ENCODE data around the gene TCN2.

TCN2 gene

DNA sequence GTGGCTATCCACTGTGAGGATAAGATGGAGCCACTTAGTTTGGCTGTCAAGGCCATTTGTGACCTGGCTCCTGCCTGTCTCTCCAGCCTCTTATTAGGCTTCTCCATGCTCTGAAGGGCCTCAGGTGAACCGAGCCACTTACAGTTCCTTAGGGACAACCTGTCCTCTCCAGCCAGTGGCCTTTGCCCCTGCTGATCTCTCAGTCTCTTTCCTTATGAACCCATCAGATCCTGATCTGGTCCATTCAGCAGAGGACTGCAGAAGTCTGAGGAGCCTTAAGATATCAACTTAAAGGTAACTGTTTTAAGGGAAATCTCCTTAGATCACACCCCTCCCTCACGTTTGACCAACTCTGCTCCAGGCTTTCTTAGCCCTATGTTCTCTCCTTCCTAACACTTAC lies 58.3 kb downstream of the TCN2 start:
- Histone ChIP-seq H3K27me3 (ENCODE audit: insufficient read depth, poor library complexity, severe bottlenecking) (peaks cover 3% of the 10 kb centered on the region), H3K27ac (replicated peaks) (no peak overlapping the region), H3K4me3 (replicated peaks; ENCODE audit: insufficient read depth, low read length) (no peak overlapping the region)
- TF ChIP-seq, protein P1, sequence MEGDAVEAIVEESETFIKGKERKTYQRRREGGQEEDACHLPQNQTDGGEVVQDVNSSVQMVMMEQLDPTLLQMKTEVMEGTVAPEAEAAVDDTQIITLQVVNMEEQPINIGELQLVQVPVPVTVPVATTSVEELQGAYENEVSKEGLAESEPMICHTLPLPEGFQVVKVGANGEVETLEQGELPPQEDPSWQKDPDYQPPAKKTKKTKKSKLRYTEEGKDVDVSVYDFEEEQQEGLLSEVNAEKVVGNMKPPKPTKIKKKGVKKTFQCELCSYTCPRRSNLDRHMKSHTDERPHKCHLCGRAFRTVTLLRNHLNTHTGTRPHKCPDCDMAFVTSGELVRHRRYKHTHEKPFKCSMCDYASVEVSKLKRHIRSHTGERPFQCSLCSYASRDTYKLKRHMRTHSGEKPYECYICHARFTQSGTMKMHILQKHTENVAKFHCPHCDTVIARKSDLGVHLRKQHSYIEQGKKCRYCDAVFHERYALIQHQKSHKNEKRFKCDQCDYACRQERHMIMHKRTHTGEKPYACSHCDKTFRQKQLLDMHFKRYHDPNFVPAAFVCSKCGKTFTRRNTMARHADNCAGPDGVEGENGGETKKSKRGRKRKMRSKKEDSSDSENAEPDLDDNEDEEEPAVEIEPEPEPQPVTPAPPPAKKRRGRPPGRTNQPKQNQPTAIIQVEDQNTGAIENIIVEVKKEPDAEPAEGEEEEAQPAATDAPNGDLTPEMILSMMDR (IDR thresholded peaks at IDR 0.05; ENCODE audit: insufficient read depth, low read length): no peak
- TF ChIP-seq POLR2AphosphoS5 (IDR thresholded peaks at IDR 0.05; ENCODE audit: low read depth) (no peak), SPI1 (IDR thresholded peaks at IDR 0.05; ENCODE audit: borderline replicate concordance, low read depth) (no peak), GABPA (IDR thresholded peaks at IDR 0.05; ENCODE audit: low read depth) (no peak)
- TF ChIP-seq, protein P2, sequence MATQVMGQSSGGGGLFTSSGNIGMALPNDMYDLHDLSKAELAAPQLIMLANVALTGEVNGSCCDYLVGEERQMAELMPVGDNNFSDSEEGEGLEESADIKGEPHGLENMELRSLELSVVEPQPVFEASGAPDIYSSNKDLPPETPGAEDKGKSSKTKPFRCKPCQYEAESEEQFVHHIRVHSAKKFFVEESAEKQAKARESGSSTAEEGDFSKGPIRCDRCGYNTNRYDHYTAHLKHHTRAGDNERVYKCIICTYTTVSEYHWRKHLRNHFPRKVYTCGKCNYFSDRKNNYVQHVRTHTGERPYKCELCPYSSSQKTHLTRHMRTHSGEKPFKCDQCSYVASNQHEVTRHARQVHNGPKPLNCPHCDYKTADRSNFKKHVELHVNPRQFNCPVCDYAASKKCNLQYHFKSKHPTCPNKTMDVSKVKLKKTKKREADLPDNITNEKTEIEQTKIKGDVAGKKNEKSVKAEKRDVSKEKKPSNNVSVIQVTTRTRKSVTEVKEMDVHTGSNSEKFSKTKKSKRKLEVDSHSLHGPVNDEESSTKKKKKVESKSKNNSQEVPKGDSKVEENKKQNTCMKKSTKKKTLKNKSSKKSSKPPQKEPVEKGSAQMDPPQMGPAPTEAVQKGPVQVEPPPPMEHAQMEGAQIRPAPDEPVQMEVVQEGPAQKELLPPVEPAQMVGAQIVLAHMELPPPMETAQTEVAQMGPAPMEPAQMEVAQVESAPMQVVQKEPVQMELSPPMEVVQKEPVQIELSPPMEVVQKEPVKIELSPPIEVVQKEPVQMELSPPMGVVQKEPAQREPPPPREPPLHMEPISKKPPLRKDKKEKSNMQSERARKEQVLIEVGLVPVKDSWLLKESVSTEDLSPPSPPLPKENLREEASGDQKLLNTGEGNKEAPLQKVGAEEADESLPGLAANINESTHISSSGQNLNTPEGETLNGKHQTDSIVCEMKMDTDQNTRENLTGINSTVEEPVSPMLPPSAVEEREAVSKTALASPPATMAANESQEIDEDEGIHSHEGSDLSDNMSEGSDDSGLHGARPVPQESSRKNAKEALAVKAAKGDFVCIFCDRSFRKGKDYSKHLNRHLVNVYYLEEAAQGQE (IDR thresholded peaks at IDR 0.05; ENCODE audit: insufficient replicate concordance, low read depth): no peak
- no peak for DNase-seq (ENCODE audit: low read depth in 1 of 2, low spot score in 1 of 2)

DNA sequence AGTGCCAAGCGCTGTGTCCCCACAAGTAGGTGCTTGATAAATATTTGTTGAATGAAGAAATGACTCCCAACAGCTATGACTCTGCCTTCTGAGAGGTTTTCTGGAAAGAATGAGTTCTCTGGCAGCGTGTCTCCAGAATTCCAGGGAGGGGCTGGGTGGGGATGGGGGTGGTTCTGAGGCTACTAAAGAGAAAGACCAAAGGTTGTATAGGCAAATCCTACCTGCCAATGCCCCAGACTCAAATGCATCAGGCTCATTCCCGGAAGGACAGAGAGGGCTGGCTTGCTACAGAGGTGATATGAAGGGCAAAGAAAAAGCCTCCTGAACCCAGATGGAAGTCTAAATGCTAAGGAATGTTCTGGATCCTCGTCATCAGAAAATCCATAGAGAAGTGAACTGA lies 58.8 kb downstream of the TCN2 start:
- H3K27me3 ChIP-seq (ENCODE audit: insufficient read depth, poor library complexity, severe bottlenecking): peaks cover 3% of the 10 kb centered on the region
- H3K4me3 ChIP-seq (replicated peaks; ENCODE audit: insufficient read depth, low read length): no peak overlapping the region
- DNase-seq (ENCODE audit: low read depth in 1 of 2, low spot score in 1 of 2): no peak
- TF ChIP-seq GABPA (IDR thresholded peaks at IDR 0.05; ENCODE audit: low read depth): no peak
- no peak for TF ChIP-seq SPI1 (IDR thresholded peaks at IDR 0.05; ENCODE audit: borderline replicate concordance, low read depth)
- TF ChIP-seq, protein P2 (IDR thresholded peaks at IDR 0.05; ENCODE audit: insufficient replicate concordance, low read depth): no peak
- TF ChIP-seq, protein P1 (IDR thresholded peaks at IDR 0.05; ENCODE audit: insufficient read depth, low read length): no peak
- no peak for TF ChIP-seq POLR2AphosphoS5 (IDR thresholded peaks at IDR 0.05; ENCODE audit: low read depth)
- H3K27ac ChIP-seq (replicated peaks): no peak overlapping the region

DNA sequence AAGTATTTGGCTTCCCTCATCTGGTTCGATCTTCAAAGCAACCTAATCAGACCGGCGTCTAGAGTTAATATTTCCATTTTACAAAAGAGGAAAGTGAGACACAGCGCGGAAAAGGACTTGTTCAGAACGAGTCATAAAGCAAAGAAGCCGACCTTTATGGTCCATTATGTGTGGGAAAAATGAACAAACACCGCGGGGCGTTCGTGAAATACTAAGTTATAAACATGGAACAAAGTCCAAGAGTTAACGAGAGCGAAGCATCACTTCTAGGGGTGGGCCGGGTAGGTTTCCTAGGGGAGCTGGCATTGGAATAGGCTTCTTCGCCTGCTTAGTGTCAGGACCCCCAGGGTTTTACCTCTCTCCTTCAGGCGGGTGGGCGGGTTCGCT lies 60.1 kb downstream of the TCN2 start:
- peak overlapping the region; percentile 93 for H3K4me3 ChIP-seq (replicated peaks; ENCODE audit: insufficient read depth, low read length)
- H3K27me3 ChIP-seq (ENCODE audit: insufficient read depth, poor library complexity, severe bottlenecking): peaks cover 3% of the 10 kb centered on the region
- H3K27ac ChIP-seq (replicated peaks): no peak overlapping the region
- no peak for TF ChIP-seq POLR2AphosphoS5 (IDR thresholded peaks at IDR 0.05; ENCODE audit: low read depth)
- TF ChIP-seq GABPA (IDR thresholded peaks at IDR 0.05; ENCODE audit: low read depth): no peak
- no peak for TF ChIP-seq SPI1 (IDR thresholded peaks at IDR 0.05; ENCODE audit: borderline replicate concordance, low read depth)
- TF ChIP-seq, protein P1 (IDR thresholded peaks at IDR 0.05; ENCODE audit: insufficient read depth, low read length): no peak
- TF ChIP-seq, protein P2 (IDR thresholded peaks at IDR 0.05; ENCODE audit: insufficient replicate concordance, low read depth): no peak
- no peak for DNase-seq (ENCODE audit: low read depth in 1 of 2, low spot score in 1 of 2)
